OCI-LY1 (cell line): ENCODE data around the gene PTPRD.

Source experiments
- H2AFZ ChIP-seq: fragments of 200-600 bp; sonication (generic), shearing (Covaris generic); 2 replicates; pipeline ENCODE4 v1.6.0; 2014; ENCODE audit warnings: antibody characterized with exemption, mild to moderate bottlenecking, low read length
- H3F3A ChIP-seq: fragments of 200-600 bp; sonication (generic), shearing (Covaris generic); 2 replicates; pipeline ENCODE4 v1.6.0; 2014; ENCODE audit warnings: mild to moderate bottlenecking, antibody characterized with exemption, low read length, moderate library complexity; ENCODE audit not compliant: insufficient read depth
- H3K27ac ChIP-seq: fragments of 200-600 bp; sonication (generic); 2 replicates; pipeline ENCODE4 v1.5.1; 2014; ENCODE audit warnings: low read length, mixed run types, mild to moderate bottlenecking, low read depth; ENCODE audit not compliant: poor library complexity, severe bottlenecking
- H3K27me3 ChIP-seq: fragments of 200-600 bp; sonication (generic); 2 replicates; pipeline ENCODE4 v1.6.0; 2014; ENCODE audit warnings: antibody characterized with exemption, mild to moderate bottlenecking, low read length, moderate library complexity; ENCODE audit not compliant: insufficient read depth
- H3K36me3 ChIP-seq: fragments of 200-600 bp; sonication (generic); 2 replicates; pipeline ENCODE4 v1.6.1; 2014; ENCODE audit warnings: mild to moderate bottlenecking, antibody characterized with exemption, low read length, moderate library complexity, mixed read lengths; ENCODE audit not compliant: insufficient read depth
- H3K4me1 ChIP-seq: fragments of 200-600 bp; sonication (generic); 2 replicates; pipeline ENCODE4 v1.5.1; 2014; ENCODE audit warnings: mild to moderate bottlenecking, low read length, moderate library complexity; ENCODE audit not compliant: insufficient read depth, severe bottlenecking
- H3K4me2 ChIP-seq: fragments of 200-600 bp; sonication (generic), shearing (Covaris generic); 2 replicates; pipeline ENCODE4 v1.6.1; 2014; ENCODE audit warnings: low read length
- H3K4me3 ChIP-seq: fragments of 200-600 bp; sonication (generic); 2 replicates; pipeline ENCODE4 v1.5.1; 2014; ENCODE audit warnings: low read length, low read depth, mild to moderate bottlenecking, mixed read lengths; ENCODE audit not compliant: poor library complexity, severe bottlenecking
- H3K79me2 ChIP-seq: fragments of 200-600 bp; shearing (Covaris generic); 2 replicates; pipeline ENCODE4 v1.6.1; 2016; ENCODE audit warnings: mixed run types, low read length, mixed read lengths; ENCODE audit not compliant: insufficient read depth
- H3K9ac ChIP-seq: fragments of 200-600 bp; sonication (generic), shearing (Covaris generic); 2 replicates; pipeline ENCODE4 v1.6.1; 2014; ENCODE audit warnings: mild to moderate bottlenecking, low read length, mixed read lengths
- H3K9me2 ChIP-seq: fragments of 200-600 bp; sonication (generic), shearing (Covaris generic); 2 replicates; pipeline ENCODE4 v1.6.1; 2014; ENCODE audit warnings: low read depth, mild to moderate bottlenecking, low read length, mixed read lengths
- H3K9me3 ChIP-seq: fragments of 200-600 bp; shearing (Covaris generic); 2 replicates; pipeline ENCODE4 v1.6.1; 2014; ENCODE audit warnings: low read length, mixed read lengths
- H4K20me1 ChIP-seq: fragments of 200-600 bp; sonication (generic), shearing (Covaris generic); 2 replicates; pipeline ENCODE4 v1.6.0; 2016; ENCODE audit warnings: mild to moderate bottlenecking, low read length; ENCODE audit not compliant: insufficient read depth
- EZH2 ChIP-seq: fragments of 200-600 bp; sonication (generic), shearing (Covaris generic); IDR thresholded peaks from 2 replicates; pipeline ENCODE4 v1.8.0; 2017; ENCODE audit warnings: borderline replicate concordance, mixed run types, mild to moderate bottlenecking, antibody characterized with exemption, low read length, moderate library complexity, mixed read lengths
- TF ChIP-seq, protein P1 (sequence below): fragments of 200-600 bp; sonication (generic), shearing (Covaris generic); IDR thresholded peaks from 2 replicates; pipeline ENCODE4 v1.5.1; 2017; ENCODE audit warnings: mild to moderate bottlenecking, antibody characterized with exemption, low read length, moderate library complexity, mixed read lengths

Gene PTPRD

DNA sequence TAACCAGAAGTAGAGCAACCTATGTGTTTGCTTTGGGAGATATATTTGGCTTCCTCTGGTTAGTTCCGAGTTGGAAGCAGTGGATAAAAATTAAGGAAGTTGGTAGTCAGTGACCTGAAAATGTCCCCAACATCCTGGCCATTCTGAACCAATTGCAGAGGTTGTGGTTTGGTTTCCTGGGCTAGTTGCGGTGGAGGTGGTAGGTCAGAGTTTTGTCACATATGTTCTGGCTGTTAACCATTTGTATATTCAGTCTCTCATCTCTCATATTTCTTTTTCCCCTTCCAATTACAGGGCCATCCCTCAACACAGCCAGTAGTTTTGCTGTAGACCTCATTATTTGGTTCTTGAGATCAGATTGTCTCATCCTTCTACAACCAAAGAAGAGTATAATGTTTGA is 1026.9 kb downstream of the PTPRD start:
- no peak overlapping the region for H3K27ac ChIP-seq
- H3K79me2 ChIP-seq = no peaks in the 10 kb centered on the region
- no peaks in the 10 kb centered on the region for H3K4me1 ChIP-seq
- no peaks in the 10 kb centered on the region for H3K27me3 ChIP-seq
- H2AFZ ChIP-seq = no peak overlapping the region
- no peak overlapping the region for H3K4me3 ChIP-seq
- H3K9ac ChIP-seq = no peak overlapping the region
- no peaks in the 10 kb centered on the region for H3K36me3 ChIP-seq
- no peaks in the 10 kb centered on the region for H3K9me3 ChIP-seq
- TF ChIP-seq EZH2 = no peak
- TF ChIP-seq, protein P1, sequence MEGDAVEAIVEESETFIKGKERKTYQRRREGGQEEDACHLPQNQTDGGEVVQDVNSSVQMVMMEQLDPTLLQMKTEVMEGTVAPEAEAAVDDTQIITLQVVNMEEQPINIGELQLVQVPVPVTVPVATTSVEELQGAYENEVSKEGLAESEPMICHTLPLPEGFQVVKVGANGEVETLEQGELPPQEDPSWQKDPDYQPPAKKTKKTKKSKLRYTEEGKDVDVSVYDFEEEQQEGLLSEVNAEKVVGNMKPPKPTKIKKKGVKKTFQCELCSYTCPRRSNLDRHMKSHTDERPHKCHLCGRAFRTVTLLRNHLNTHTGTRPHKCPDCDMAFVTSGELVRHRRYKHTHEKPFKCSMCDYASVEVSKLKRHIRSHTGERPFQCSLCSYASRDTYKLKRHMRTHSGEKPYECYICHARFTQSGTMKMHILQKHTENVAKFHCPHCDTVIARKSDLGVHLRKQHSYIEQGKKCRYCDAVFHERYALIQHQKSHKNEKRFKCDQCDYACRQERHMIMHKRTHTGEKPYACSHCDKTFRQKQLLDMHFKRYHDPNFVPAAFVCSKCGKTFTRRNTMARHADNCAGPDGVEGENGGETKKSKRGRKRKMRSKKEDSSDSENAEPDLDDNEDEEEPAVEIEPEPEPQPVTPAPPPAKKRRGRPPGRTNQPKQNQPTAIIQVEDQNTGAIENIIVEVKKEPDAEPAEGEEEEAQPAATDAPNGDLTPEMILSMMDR = no peak
- no peaks in the 10 kb centered on the region for H3K9me2 ChIP-seq
- no peak overlapping the region for H3K4me2 ChIP-seq
- H4K20me1 ChIP-seq = no peaks in the 10 kb centered on the region
- no peaks in the 10 kb centered on the region for H3F3A ChIP-seq

DNA sequence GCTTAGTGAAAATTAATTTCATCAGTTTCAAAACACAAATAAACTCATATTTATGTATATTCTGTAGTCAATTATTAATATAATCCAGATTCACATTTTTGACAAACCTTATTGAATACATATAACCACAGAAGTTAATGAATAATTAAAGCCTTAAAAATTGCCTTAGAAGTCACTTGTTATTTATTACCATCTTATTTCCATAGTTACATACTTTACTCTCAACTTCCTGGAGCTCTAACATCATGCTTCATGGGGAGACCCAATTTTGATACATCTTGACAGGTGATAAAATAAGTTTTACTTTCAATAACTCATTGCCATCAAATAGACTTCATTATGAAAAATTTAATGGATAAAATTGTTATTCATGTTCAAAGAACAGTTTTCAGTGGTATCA is 1038.7 kb downstream of the PTPRD start:
- TF ChIP-seq, protein P1 = no peak
- no peak for TF ChIP-seq EZH2
- H3K79me2 ChIP-seq = peaks cover 3% of the 10 kb centered on the region; the same call in 1 of the 2 replicates

DNA sequence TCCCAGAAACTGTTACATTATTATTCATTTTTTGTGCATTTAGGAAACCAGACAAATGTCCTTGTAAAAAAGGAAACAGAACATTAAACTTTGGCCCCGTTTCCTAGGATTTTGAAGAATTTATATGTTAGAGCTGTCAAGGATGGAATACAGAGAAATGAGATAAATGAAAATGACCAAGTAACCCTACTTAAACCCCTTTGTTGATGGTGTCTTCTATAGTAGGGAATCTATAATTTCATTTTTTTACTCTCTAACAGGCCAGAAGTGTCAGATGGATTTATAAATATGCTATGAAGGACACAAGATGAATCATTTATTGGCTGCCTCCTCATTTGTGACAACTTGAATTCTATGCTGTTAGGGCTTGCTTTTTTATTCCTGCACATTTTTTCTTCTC is 1047.1 kb downstream of the PTPRD start:
- no peak overlapping the region for H3K9ac ChIP-seq
- no peak overlapping the region for H2AFZ ChIP-seq
- no peaks in the 10 kb centered on the region for H3K79me2 ChIP-seq
- TF ChIP-seq, protein P1 = no peak
- no peak for TF ChIP-seq EZH2
- no peaks in the 10 kb centered on the region for H3K36me3 ChIP-seq
- H3K4me2 ChIP-seq = no peak overlapping the region
- H3F3A ChIP-seq = no peaks in the 10 kb centered on the region
- H3K9me3 ChIP-seq = no peaks in the 10 kb centered on the region
- no peaks in the 10 kb centered on the region for H3K9me2 ChIP-seq
- no peaks in the 10 kb centered on the region for H3K27me3 ChIP-seq
- no peaks in the 10 kb centered on the region for H4K20me1 ChIP-seq
- H3K4me3 ChIP-seq = no peak overlapping the region
- no peak overlapping the region for H3K27ac ChIP-seq
- H3K4me1 ChIP-seq = no peaks in the 10 kb centered on the region

More for the DNA sequence above, 1038.7 kb downstream of the PTPRD start:
- Histone ChIP-seq H3K27ac (no peak overlapping the region), H3K36me3 (no peaks in the 10 kb centered on the region), H4K20me1 (no peaks in the 10 kb centered on the region), H3F3A (no peaks in the 10 kb centered on the region), H3K4me1 (no peaks in the 10 kb centered on the region), H2AFZ (no peak overlapping the region), H3K27me3 (no peaks in the 10 kb centered on the region), H3K9ac (no peak overlapping the region), H3K4me2 (no peak overlapping the region), H3K4me3 (no peak overlapping the region), H3K9me2 (no peaks in the 10 kb centered on the region), H3K9me3 (no peaks in the 10 kb centered on the region)
